GM12892 (cell line): Measurements from ENCODE around the gene TRIM16.

ENCODE experiments used
- POLR2A ChIP-seq: IDR thresholded peaks from 2 replicates; pipeline ENCODE4 v1.6.1; 2011; ENCODE audit warnings: low read depth, low read length, control low read depth
- POLR2AphosphoS5 ChIP-seq: IDR thresholded peaks from 2 replicates; pipeline ENCODE4 v1.6.1; 2011; ENCODE audit warnings: low read depth, low read length, control low read depth

DNA sequence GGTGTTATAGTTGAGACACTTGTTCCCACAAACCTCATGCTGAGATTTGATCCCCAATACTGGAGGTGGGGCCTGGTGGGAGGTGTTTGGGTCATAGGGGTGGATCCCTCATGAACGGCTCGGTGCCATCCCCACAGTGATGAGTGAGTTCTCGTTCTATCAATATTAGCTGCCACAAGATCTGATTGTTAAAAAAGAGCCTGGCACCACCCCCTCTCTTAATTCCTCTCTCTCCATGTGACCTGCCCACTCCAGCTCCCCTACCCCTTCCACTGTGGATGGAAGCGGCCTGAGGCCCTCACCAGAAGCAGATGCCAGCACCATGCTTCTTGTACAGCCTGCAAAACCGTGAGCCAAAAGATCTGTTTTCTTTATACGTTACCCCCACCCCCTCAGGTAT lies 31.2 kb downstream of the TRIM16 start:
- no peak for TF ChIP-seq POLR2A
- no peak for TF ChIP-seq POLR2AphosphoS5
